ENCODE results near the gene DDX27. TPM values are rescaled to one million over a fixed set of nuclear protein-coding genes. Genes with fewer than 3 reads are reported as not detected.
"Not testable (repeated sequence)": the region's sequence is repeated elsewhere in the genome, so short reads cannot be mapped to it uniquely, and the experiment has no call there.

Gene DDX27
- total RNA-seq, 2 experiments from 2014 or later = 42.8 to 43.5 TPM

- Mint-ChIP-seq H3K27ac (no peak overlapping the region), H3K36me3 (no peaks in the 10 kb centered on the region), H3K9me3 (peaks cover 6% of the 10 kb centered on the region), H3K4me3 (no peak overlapping the region), H3K27me3 (no peaks in the 10 kb centered on the region), H3K4me1 (ENCODE audit: low read depth) (no peaks in the 10 kb centered on the region)
- ChIA-PET CTCF (interaction anchor here (0.6 to 3.8 kb wide), 2 partner anchors 19 to 78 kb away, joined by 3 to 22 read pairs; no protein-coding TSS in a partner anchor), POLR2A (no interaction called here)
- intact Hi-C loops (cut with micrococcal nuclease) = no loop called here
- no peak for DNase-seq
These were observed 8.5 kb upstream of the DDX27 start for GRCh38 chr20:49210757-49211110.

- CTCF ChIA-PET = interaction anchor here (7.1 kb wide), 1 partner anchor 79 kb away, joined by 237 read pairs; no protein-coding TSS in a partner anchor
- POLR2A ChIA-PET = no interaction called here
- H3K4me1 Mint-ChIP-seq (ENCODE audit: low read depth) = peaks cover 10% of the 10 kb centered on the region
- no peaks in the 10 kb centered on the region for H3K27me3 Mint-ChIP-seq
- no peaks in the 10 kb centered on the region for H3K36me3 Mint-ChIP-seq
- no peak overlapping the region for H3K4me3 Mint-ChIP-seq
- intact Hi-C loops (cut with micrococcal nuclease) = no loop called here
- no peak overlapping the region for H3K27ac Mint-ChIP-seq
- H3K9me3 Mint-ChIP-seq = peaks cover 6% of the 10 kb centered on the region
- DNase-seq = no peak
These were observed 4.6 kb upstream of the DDX27 start for GRCh38 chr20:49214571-49214970.

GRCh38 chr20:49215232-49215631, 4.0 kb upstream of the DDX27 start:
- POLR2A ChIA-PET = no interaction called here
- H3K4me3 Mint-ChIP-seq = no peak overlapping the region

GRCh38 chr20:49216991-49217578, 2.1 kb upstream of the DDX27 start:
- intact Hi-C loops (cut with micrococcal nuclease) = loop anchor here (1.0 kb wide), 3 partner anchors 51 to 84 kb away; no protein-coding TSS in a partner anchor
- ChIA-PET POLR2A (interaction anchor here (1.9 kb wide), 2 partner anchors 30 to 51 kb away, joined by 5 to 10 read pairs; no protein-coding TSS in a partner anchor), CTCF (interaction anchor here (0.5 to 7.1 kb wide), 55 partner anchors 10 to 336 kb away, joined by 3 to 237 read pairs (median 5); partner anchors contain the start of gene STAU1)
- peak overlapping the region; percentile 51 for H3K27ac Mint-ChIP-seq
- H3K4me1 Mint-ChIP-seq (ENCODE audit: low read depth) = peaks cover 27% of the 10 kb centered on the region
- peak; percentile 97 for DNase-seq
- peaks cover 10% of the 10 kb centered on the region for H3K36me3 Mint-ChIP-seq
- no peaks in the 10 kb centered on the region for H3K27me3 Mint-ChIP-seq
- H3K4me3 Mint-ChIP-seq = peak overlapping the region; percentile 45
- no peaks in the 10 kb centered on the region for H3K9me3 Mint-ChIP-seq

More at GRCh38 chr20:49215232-49215631, 4.0 kb upstream of the DDX27 start:
- DNase-seq = no peak
- CTCF ChIA-PET = interaction anchor here (0.9 to 7.1 kb wide), 5 partner anchors 8 to 165 kb away, joined by 3 to 237 read pairs (median 22); no protein-coding TSS in a partner anchor
- Mint-ChIP-seq H3K27ac (no peak overlapping the region), H3K9me3 (peaks cover 3% of the 10 kb centered on the region), H3K36me3 (peaks cover 4% of the 10 kb centered on the region), H3K4me1 (ENCODE audit: low read depth) (peaks cover 17% of the 10 kb centered on the region), H3K27me3 (no peaks in the 10 kb centered on the region)
- intact Hi-C loops (cut with micrococcal nuclease) = no loop called here

- Mint-ChIP-seq H3K4me1 (ENCODE audit: low read depth) (peaks cover 27% of the 10 kb centered on the region), H3K27ac (peak overlapping the region; percentile 89), H3K4me3 (peak overlapping the region; percentile 88), H3K36me3 (peaks cover 16% of the 10 kb centered on the region)
- DNase-seq = peak; percentile 28
- CTCF ChIA-PET = interaction anchor here (1.1 to 7.1 kb wide), 2 partner anchors 32 to 83 kb away, joined by 3 to 237 read pairs; no protein-coding TSS in a partner anchor
- POLR2A ChIA-PET = interaction anchor here (0.6 to 1.2 kb wide), 5 partner anchors 20 to 173 kb away, joined by 3 to 5 read pairs (median 4); partner anchors contain the start of gene CSE1L
- H3K27me3 Mint-ChIP-seq, H3K9me3 Mint-ChIP-seq: not testable (repeated sequence)
- intact Hi-C loops (cut with micrococcal nuclease) = loop anchor here (1.0 kb wide), 3 partner anchors 30 to 172 kb away; partner anchors contain the start of genes CSE1L, STAU1 and ZNFX1
These were observed 501 bp upstream of the DDX27 start for GRCh38 chr20:49218739-49219090.

GRCh38 chr20:49219924-49220831, 962 bp downstream of the DDX27 start:
- CTCF ChIA-PET = interaction anchor here (7.1 kb wide), 1 partner anchor 84 kb away, joined by 237 read pairs; no protein-coding TSS in a partner anchor
- H3K27ac Mint-ChIP-seq = peak overlapping the region; percentile 89
- intact Hi-C loops (cut with micrococcal nuclease) = loop anchor here (1.0 kb wide), 3 partner anchors 32 to 174 kb away; partner anchors contain the start of genes CSE1L, STAU1 and ZNFX1
- H3K4me3 Mint-ChIP-seq = peak overlapping the region; percentile 88
- DNase-seq = no peak
- H3K9me3 Mint-ChIP-seq = no peaks in the 10 kb centered on the region
- H3K36me3 Mint-ChIP-seq = peaks cover 28% of the 10 kb centered on the region
- H3K27me3 Mint-ChIP-seq = no peaks in the 10 kb centered on the region
- H3K4me1 Mint-ChIP-seq (ENCODE audit: low read depth) = peaks cover 29% of the 10 kb centered on the region
- POLR2A ChIA-PET = interaction anchor here (1.1 to 1.2 kb wide), 2 partner anchors 23 to 61 kb away, joined by 3 read pairs; no protein-coding TSS in a partner anchor

- Mint-ChIP-seq H3K27ac (no peak overlapping the region), H3K9me3 (no peaks in the 10 kb centered on the region), H3K27me3 (no peaks in the 10 kb centered on the region), H3K4me1 (ENCODE audit: low read depth) (peaks cover 6% of the 10 kb centered on the region), H3K36me3 (peaks cover 56% of the 10 kb centered on the region), H3K4me3 (no peak overlapping the region)
- DNase-seq = no peak
- intact Hi-C loops (cut with micrococcal nuclease) = no loop called here
- POLR2A ChIA-PET = no interaction called here
- CTCF ChIA-PET = interaction anchor here (0.7 kb wide), 1 partner anchor 141 kb away, joined by 3 read pairs; no protein-coding TSS in a partner anchor
These were observed 6.7 kb downstream of the DDX27 start for GRCh38 chr20:49225896-49226295.

- no peaks in the 10 kb centered on the region for H3K27me3 Mint-ChIP-seq
- no peak overlapping the region for H3K4me3 Mint-ChIP-seq
- POLR2A ChIA-PET = no interaction called here
- intact Hi-C loops (cut with micrococcal nuclease) = no loop called here
- no peak overlapping the region for H3K27ac Mint-ChIP-seq
- DNase-seq = no peak
- H3K36me3 Mint-ChIP-seq = peaks cover 57% of the 10 kb centered on the region
- H3K4me1 Mint-ChIP-seq (ENCODE audit: low read depth) = peaks cover 2% of the 10 kb centered on the region
- no peaks in the 10 kb centered on the region for H3K9me3 Mint-ChIP-seq
- CTCF ChIA-PET = interaction anchor here (0.7 to 1.0 kb wide), 2 partner anchors 11 to 13 kb away, joined by 3 to 5 read pairs; no protein-coding TSS in a partner anchor
These were observed 9.5 kb downstream of the DDX27 start for GRCh38 chr20:49228676-49229075.

- no peak for DNase-seq
- ChIA-PET CTCF (no interaction called here), POLR2A (no interaction called here)
- H3K4me1 Mint-ChIP-seq (ENCODE audit: low read depth) = no peaks in the 10 kb centered on the region
- no peak overlapping the region for H3K4me3 Mint-ChIP-seq
- no peaks in the 10 kb centered on the region for H3K27me3 Mint-ChIP-seq
- no peaks in the 10 kb centered on the region for H3K9me3 Mint-ChIP-seq
- intact Hi-C loops (cut with micrococcal nuclease) = no loop called here
- H3K27ac Mint-ChIP-seq = no peak overlapping the region
- H3K36me3 Mint-ChIP-seq = peaks cover 58% of the 10 kb centered on the region
These were observed 10.2 kb downstream of the DDX27 start for GRCh38 chr20:49229381-49229780.

GRCh38 chr20:49230021-49230420, 10.8 kb downstream of the DDX27 start:
- DNase-seq = no peak
- no peaks in the 10 kb centered on the region for H3K9me3 Mint-ChIP-seq
- no peak overlapping the region for H3K4me3 Mint-ChIP-seq
- ChIA-PET POLR2A (no interaction called here), CTCF (no interaction called here)
- intact Hi-C loops (cut with micrococcal nuclease) = no loop called here
- H3K36me3 Mint-ChIP-seq = peaks cover 57% of the 10 kb centered on the region
- no peak overlapping the region for H3K27ac Mint-ChIP-seq
- H3K27me3 Mint-ChIP-seq = no peaks in the 10 kb centered on the region
- H3K4me1 Mint-ChIP-seq (ENCODE audit: low read depth) = no peaks in the 10 kb centered on the region

- peaks cover 55% of the 10 kb centered on the region for H3K36me3 Mint-ChIP-seq
- ChIA-PET CTCF (no interaction called here), POLR2A (no interaction called here)
These were observed 11.4 kb downstream of the DDX27 start for GRCh38 chr20:49230561-49231133.

GRCh38 chr20:49231471-49231870, 12.3 kb downstream of the DDX27 start:
- Mint-ChIP-seq H3K36me3 (peaks cover 53% of the 10 kb centered on the region), H3K4me1 (ENCODE audit: low read depth) (no peaks in the 10 kb centered on the region), H3K4me3 (no peak overlapping the region), H3K27me3 (no peaks in the 10 kb centered on the region), H3K27ac (no peak overlapping the region), H3K9me3 (no peaks in the 10 kb centered on the region)
- ChIA-PET CTCF (interaction anchor here (1.6 kb wide), 1 partner anchor 14 kb away, joined by 5 read pairs; no protein-coding TSS in a partner anchor), POLR2A (no interaction called here)
- no peak for DNase-seq
- intact Hi-C loops (cut with micrococcal nuclease) = no loop called here

More at GRCh38 chr20:49230561-49231133, 11.4 kb downstream of the DDX27 start:
- intact Hi-C loops (cut with micrococcal nuclease) = no loop called here
- DNase-seq = no peak
- Mint-ChIP-seq H3K9me3 (no peaks in the 10 kb centered on the region), H3K27me3 (no peaks in the 10 kb centered on the region), H3K4me1 (ENCODE audit: low read depth) (no peaks in the 10 kb centered on the region), H3K4me3 (no peak overlapping the region), H3K27ac (no peak overlapping the region)

Measured in activated CD4-positive, alpha-beta memory T cell treated with anti-CD3 and anti-CD28 coated beads for 36 hours (primary cell).